HL-60 (cell line): ENCODE measurements around the gene RELL1.

Source experiments
- DNase-seq, 2 experiments: peaks; one replicate each; pipeline ENCODE4 v3.0.0-alpha.2; 2010 to 2020; ENCODE audit warnings: low read depth in 1 of 2, low spot score in 1 of 2
- H3K27ac ChIP-seq: fragments of 250-450 bp; sonication (Bioruptor Pico); replicated peaks from 2 replicates; pipeline ENCODE4 v1.5.1; 2020; ENCODE audit warnings: mild to moderate bottlenecking, moderate library complexity
- H3K27me3 ChIP-seq: fragments of 250-450 bp; sonication (Bioruptor Pico); 2 replicates; pipeline ENCODE4 v1.5.1; 2021; ENCODE audit warnings: mild to moderate bottlenecking, moderate library complexity; ENCODE audit not compliant: insufficient read depth, poor library complexity, severe bottlenecking
- H3K4me3 ChIP-seq: replicated peaks from 2 replicates; pipeline ENCODE4 v1.5.1; 2011; ENCODE audit warnings: mild to moderate bottlenecking, control low read depth, low read length; ENCODE audit not compliant: insufficient read depth
- CTCF ChIP-seq: IDR thresholded peaks from one replicate; pipeline ENCODE4 v1.5.1; 2011; ENCODE audit warnings: low read length, control low read depth, inconsistent platforms; ENCODE audit not compliant: insufficient read depth
- GABPA ChIP-seq: IDR thresholded peaks from 2 replicates; pipeline ENCODE4 v1.6.1; 2012; ENCODE audit warnings: low read depth
- POLR2AphosphoS5 ChIP-seq: IDR thresholded peaks from 2 replicates; pipeline ENCODE4 v1.6.1; 2012; ENCODE audit warnings: low read depth
- REST ChIP-seq: IDR thresholded peaks from 2 replicates; pipeline ENCODE4 v1.6.1; 2012; ENCODE audit warnings: low read depth; ENCODE audit not compliant: insufficient replicate concordance
- SPI1 ChIP-seq: IDR thresholded peaks from 2 replicates; pipeline ENCODE4 v1.6.1; 2012; ENCODE audit warnings: low read depth, mild to moderate bottlenecking, borderline replicate concordance

Gene RELL1

GRCh38 chr4:37604461-37604860 lies 81.7 kb downstream of the RELL1 start:
- DNase-seq, result no peak
- Histone ChIP-seq H3K27me3 (no peaks in the 10 kb centered on the region), H3K4me3 (no peak overlapping the region), H3K27ac (no peak overlapping the region)
- TF ChIP-seq REST (no peak), SPI1 (no peak), CTCF (no peak), POLR2AphosphoS5 (no peak), GABPA (no peak)

GRCh38 chr4:37603711-37604110 lies 82.5 kb downstream of the RELL1 start:
- H3K4me3 ChIP-seq, result no peak overlapping the region
- no peaks in the 10 kb centered on the region for H3K27me3 ChIP-seq
- TF ChIP-seq CTCF (no peak), POLR2AphosphoS5 (no peak), GABPA (no peak), REST (no peak), SPI1 (no peak)
- no peak overlapping the region for H3K27ac ChIP-seq
- DNase-seq, result no peak

- TF ChIP-seq SPI1 (no peak), GABPA (no peak), CTCF (peak; percentile 92)
- no peak overlapping the region for H3K27ac ChIP-seq
- peak; percentile 42 to 80 for DNase-seq
- H3K27me3 ChIP-seq, result no peaks in the 10 kb centered on the region
- no peak overlapping the region for H3K4me3 ChIP-seq
Observed at GRCh38 chr4:37603070-37603468, 83.1 kb downstream of the RELL1 start.

GRCh38 chr4:37602454-37603069 lies 83.6 kb downstream of the RELL1 start:
- no peak for TF ChIP-seq SPI1
- TF ChIP-seq GABPA, result no peak
- no peak for TF ChIP-seq POLR2AphosphoS5
- no peak for TF ChIP-seq REST
- no peak for TF ChIP-seq CTCF
- no peak overlapping the region for H3K27ac ChIP-seq
- DNase-seq, result no peak
- no peak overlapping the region for H3K4me3 ChIP-seq
- no peaks in the 10 kb centered on the region for H3K27me3 ChIP-seq
